ENCODE data around the gene NREP.

- TF ChIP-seq, protein P1, sequence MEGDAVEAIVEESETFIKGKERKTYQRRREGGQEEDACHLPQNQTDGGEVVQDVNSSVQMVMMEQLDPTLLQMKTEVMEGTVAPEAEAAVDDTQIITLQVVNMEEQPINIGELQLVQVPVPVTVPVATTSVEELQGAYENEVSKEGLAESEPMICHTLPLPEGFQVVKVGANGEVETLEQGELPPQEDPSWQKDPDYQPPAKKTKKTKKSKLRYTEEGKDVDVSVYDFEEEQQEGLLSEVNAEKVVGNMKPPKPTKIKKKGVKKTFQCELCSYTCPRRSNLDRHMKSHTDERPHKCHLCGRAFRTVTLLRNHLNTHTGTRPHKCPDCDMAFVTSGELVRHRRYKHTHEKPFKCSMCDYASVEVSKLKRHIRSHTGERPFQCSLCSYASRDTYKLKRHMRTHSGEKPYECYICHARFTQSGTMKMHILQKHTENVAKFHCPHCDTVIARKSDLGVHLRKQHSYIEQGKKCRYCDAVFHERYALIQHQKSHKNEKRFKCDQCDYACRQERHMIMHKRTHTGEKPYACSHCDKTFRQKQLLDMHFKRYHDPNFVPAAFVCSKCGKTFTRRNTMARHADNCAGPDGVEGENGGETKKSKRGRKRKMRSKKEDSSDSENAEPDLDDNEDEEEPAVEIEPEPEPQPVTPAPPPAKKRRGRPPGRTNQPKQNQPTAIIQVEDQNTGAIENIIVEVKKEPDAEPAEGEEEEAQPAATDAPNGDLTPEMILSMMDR (IDR thresholded peaks at IDR 0.05 in 8 of 11, conservative IDR thresholded peaks at IDR 0.05 in 3 of 11) = no peak
- TF ChIP-seq POLR2A (IDR thresholded peaks at IDR 0.05) = no peak
- no peak for TF ChIP-seq POLR2AphosphoS5 (IDR thresholded peaks at IDR 0.05)
Measured at GRCh38 chr5:111706345-111706744, 50.6 kb downstream of the NREP start.

Data from spleen (tissue), 7 donors.